GM19438 (cell line): Measurements from ENCODE around the gene RNF41.

Experiments used
- ATAC-seq: cut with Tn5 transposase; IDR thresholded peaks from one replicate; pipeline ENCODE4 v1.9.1; 2021; ENCODE audit warnings: low read depth; ENCODE audit not compliant: unreplicated experiment

Gene RNF41

DNA sequence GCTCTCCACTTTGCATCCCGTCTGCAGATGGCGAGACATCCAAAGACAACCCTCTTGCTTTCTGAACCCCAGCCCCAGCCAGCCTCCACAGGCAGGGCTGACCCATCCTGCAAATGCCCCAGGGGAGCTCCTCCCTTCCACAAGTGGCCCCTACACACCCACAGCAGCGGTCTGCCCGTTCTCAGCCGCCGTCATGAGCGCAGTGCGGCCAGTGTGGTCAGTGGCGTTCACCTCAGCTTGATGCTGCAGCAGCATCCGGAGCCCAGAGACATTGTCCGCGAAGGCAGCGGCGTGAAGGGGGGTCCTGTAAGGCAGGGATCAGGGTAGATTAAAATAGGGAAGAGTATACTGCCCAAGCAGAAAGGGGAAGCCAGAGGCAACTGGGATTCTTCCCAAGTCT, 22.8 kb upstream of the RNF41 start:
- no peak for ATAC-seq

DNA sequence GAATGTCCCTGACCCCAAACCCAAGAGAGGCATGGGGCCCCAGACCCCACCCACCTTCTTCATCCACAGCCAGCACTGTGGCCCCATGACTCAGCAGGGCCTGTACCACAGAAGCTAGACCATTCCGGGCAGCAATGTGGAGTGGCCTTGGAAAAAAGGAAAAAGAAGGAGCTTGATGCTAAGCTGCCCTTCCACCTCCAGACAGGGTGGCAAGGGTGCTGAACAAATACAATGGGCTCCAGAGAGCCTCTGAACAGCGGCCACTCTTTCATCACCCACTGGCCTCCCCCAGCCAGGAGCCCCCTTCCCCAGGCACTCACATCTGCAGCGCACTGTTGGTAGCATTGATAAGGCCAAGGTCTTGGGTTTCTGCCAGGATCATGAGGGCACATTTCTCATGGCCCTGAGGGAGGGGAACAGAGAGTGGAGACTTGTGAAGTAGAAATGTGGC, 22.0 kb upstream of the RNF41 start:
- ATAC-seq, result no peak

DNA sequence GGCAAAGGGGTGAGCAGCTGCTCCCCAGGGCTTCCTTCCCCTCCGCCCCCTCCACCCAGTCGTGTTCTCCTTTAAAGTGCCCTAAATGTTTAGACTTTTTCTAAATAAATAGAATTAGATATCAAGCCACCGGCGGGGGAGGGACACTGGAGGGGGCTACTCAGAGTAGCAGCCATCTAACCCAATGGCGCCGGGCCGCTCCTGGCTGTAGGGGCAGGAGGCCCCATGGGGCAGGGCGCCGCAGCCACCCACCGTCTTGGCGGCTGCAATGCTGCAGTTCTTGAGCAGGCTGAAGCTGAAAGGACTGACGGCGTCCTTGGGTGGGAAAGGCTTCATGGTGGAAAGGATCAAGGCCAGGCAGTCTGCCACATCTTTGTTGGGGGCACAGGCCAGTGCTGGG, 21.3 kb upstream of the RNF41 start:
- no peak for ATAC-seq

DNA sequence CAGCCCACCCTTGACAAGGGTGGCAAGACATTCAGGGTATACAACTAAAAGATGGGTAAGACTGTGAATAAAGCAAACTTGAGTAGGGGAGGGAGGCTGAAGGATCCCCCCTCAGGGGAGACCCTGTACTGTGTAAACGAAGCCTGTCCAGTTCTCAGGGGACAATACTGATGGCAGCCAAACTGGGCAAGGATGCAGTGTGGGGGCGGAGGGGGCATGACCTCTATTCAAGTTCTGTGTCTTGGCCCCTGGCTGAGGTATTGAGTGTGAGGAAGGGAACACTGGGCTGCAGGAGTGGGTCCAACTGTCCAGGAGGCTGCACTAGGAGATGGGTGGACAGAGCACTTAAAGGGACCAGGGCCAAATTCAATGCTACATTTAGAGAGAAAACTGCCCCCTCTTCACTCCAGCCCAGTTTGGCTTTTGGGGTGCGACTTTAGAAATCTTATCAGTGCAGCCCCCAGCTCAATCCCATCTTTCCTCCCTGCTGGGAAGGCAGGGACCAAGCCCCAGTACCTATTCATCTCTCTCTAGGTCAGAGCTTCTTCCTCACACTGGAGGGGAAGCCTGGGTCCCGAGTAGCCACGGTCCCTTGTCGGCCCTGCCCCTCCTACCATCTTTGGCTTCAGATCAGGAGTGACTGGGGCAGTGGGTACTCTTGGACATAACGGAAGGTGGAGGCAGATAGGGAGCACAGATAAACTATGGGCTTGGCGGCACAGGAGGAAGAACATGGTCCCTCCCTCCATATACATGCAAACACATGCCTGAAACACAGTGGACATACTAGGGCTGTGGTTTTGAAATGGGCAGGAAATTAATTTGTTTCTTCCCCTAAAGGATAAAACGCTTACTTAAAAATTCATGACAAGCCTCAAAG, 19.9 kb upstream of the RNF41 start:
- no peak for ATAC-seq

DNA sequence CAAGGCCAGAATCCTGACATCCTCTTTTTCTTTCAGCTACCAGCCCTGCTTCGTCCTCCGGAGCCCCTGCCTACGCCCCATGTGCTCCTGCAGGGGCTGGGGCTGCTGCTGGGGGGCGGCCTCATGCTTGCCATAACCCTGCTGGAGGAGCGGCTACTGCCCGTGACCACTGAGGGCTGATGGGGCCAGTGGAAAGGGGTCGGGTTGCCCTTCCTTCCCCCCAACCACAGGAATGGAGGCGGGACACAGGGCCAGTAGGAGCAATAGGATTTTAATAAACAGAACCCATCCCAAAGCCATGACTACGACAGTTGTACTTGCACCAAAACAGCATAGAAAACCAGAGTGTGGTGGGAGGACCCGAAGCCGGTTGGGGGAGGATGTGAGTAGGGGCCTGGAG, 15.8 kb upstream of the RNF41 start:
- no peak for ATAC-seq

DNA sequence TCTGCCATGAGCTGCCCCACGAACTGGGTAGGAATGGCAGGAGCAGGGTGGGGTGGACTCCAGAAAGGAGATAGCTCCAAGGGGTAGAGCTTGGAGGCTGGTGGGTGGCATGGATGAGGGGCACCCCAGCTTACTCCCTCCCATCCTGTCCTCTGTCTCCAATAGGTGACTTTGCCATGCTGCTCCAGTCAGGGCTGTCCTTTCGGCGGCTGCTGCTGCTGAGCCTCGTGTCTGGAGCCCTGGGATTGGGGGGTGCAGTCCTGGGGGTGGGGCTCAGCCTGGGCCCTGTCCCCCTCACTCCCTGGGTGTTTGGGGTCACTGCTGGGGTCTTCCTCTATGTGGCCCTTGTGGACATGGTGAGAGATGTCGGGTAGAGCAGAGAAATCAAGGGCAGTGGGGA, 15.3 kb upstream of the RNF41 start:
- ATAC-seq, result no peak

DNA sequence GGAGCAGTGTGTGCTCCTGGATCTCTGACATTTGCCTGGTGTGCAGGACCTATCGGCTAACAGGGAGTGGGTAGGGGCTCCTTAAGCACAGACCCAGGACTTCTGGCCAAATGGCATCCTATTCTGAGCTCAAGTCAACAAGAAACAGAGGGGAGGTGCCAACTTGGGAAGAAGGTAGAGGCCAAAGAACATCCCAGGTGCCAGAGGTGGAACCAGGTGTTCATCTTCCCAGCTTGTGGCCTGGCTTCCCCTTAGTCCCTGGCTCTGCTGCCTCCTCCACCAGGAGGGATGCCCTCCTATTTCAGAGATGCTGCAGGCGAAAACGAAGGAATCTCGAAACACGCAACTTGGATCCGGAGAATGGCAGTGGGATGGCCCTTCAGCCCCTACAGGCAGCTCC, 14.4 kb upstream of the RNF41 start:
- no peak for ATAC-seq

DNA sequence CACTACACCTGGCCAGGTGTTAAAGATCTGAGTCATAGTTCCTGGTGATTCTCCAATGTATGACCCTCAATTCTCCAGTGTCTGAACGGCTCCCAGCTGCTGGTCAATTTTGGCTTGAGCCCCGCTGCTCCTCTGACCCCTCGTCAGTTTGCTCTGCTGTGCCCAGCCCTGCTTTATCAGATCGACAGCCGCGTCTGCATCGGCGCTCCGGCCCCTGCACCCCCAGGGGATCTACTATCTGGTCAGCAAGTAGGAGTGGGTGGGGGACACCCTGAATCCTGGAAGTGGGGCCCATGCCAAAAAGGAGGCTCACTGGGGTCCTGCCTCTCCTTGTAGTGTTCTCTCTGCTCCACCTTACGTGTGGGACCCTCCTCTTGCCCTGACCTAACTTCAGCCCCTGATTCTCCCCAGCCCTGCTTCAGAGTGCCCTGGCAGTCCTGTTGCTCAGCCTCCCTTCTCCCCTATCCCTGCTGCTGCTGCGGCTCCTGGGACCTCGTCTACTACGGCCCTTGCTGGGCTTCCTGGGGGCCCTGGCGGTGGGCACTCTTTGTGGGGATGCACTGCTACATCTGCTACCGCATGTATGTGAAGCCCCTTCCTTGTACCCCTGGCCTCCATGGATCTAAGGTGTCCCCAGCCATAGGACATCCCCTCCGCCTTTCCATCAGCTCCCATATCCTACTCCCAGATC, 13.2 kb upstream of the RNF41 start:
- no peak for ATAC-seq

DNA sequence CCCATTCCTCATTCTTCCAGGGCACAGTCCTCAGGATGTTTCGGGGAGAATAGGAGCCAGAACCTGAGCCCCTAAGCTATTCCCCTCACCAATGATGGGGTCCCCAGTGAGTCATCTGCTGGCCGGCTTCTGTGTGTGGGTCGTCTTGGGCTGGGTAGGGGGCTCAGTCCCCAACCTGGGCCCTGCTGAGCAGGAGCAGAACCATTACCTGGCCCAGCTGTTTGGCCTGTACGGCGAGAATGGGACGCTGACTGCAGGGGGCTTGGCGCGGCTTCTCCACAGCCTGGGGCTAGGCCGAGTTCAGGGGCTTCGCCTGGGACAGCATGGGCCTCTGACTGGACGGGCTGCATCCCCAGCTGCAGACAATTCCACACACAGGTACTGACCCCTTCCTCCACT, 9.5 kb upstream of the RNF41 start:
- ATAC-seq, result no peak

DNA sequence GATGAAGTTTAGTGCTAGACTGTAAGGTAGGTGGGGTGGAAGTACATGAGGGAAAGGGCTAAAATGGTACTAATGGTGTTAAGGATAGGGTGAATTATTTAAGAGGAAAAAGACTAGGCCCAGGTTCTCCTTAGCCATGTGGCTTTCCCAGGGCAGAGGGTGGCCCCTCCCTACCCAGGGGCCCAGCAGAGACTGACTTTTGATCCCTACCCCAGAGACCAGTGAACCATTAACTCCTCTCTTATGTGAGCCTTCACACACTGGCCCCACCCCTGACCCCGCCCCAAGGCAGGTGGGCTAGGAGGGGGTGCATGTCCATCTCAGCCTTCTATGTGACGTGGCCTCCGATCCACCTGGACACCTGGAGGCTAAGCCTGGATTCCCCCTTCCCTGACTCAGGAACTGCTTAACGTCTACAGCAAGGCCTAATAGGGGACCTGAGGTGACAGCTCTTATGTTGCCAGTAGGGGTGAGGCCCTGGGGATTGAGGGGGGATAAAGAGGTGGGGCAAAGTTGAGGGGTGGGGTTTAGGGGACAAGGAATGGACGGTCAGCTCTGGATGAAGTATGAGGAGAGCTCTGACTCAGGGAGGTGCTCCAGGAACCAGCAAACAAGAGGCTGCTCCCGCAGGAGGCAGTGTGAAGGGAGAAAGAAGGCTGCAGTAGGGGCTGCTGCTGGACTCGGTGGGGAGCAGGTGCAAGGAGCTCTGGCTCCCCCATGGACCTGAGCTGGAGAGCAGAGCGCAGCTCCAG, 8.9 kb upstream of the RNF41 start:
- ATAC-seq, result no peak

DNA sequence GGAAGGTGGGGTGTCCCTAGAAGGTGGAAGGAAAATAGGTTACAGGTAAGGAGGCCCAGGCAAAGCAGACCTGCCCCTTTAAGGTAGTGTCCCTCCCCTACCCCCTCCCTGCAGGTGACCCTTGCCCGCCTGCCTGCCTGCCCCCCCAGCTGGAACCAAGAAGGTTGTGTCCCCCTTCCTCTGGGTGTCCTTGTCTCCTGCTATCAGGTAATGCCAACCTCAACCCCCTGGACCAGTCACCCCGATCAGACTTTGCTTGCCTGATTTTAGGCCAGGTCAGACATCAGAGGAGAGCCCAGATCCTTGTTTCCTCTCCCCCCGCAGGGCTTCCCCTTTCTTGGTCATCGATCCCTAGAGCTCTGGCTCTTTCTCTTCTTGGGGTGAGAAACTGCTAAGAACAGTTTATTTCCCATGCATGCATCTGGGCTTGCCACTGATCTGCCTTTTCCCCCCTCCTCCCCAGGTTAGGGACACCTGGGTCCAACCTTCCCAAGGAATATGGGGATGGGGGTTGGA, 8.3 kb upstream of the RNF41 start, which contains the start of gene SLC39A5:
Gene SLC39A5, plus strand, starts transcription at position 136 of the 516 bp plus-strand sequence. CDS start 1,224 bp downstream, outside the sequence.
- ATAC-seq, result no peak

DNA sequence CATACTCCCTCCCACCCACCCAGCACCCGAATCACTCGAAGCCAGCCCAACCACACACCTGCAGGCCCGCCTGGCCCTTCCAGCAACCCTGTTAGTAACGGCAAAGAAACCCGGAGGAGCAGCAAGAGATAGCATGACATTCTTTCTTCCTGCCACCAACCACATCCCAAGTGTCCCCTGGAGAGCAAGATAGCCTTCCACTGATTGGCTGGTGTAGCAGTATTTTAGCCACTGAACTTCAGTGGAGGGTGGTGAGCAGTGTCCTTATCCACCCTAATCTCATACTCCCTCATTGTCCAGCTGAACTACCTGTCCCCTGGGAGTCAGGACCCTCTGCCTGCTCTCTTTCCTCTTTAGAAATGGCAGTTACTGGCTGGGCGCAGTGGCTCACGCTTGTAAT, 7.4 kb upstream of the RNF41 start:
- ATAC-seq, result no peak

DNA sequence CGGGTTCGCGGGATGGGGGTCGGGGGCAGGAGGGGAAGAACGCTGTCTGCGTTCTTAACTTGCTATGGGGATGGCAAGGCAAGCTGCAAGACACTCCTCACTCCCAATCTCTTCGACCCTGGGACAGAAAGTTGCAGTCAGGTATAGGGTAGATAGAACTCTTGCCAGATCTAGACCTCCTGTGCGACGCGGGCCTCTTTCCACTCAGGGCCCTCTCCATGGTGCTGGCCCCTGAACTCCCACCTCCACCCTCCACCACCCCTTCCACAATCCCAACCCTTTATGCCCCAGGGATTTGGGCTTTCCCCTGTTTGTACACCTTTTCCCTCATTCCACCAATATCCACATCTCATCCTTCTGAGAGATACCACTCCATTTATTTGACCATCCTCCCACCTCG, 3.2 kb upstream of the RNF41 start:
- no peak for ATAC-seq

DNA sequence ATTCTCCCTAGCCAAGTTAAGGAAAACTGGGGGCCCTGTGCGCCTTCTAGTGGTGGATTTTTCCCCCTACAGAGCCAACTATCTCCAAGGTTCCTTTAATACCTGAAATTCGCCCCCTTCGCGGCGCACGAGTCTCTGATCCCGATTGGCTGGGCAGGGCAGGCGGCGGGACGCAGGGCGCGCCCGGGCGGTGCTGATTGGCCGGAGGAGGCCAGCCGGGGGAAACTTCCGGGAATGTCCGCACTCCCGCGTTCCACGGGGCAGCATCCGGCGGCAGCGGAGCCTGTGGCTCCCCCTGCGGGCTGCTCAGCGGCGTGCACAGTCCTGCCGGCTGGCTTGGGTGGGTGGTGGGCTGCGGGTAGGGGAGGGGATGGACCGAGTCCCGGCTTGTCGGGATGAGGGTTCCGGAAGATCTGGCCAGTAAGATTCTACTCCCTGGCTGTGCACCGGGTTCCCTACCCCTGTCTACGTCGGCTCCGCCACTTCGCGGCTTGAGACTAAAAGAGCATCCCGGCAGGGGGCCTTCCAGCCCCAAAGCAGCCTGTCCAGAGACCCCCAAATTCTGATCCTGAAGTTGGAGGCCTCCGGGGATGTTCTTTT, 2.5 kb upstream of the RNF41 start, which contains the start of gene NABP2:
Gene NABP2, plus strand, starts transcription at position 241 of the 600 bp plus-strand sequence. CDS start 515 bp downstream, outside the sequence.
- ATAC-seq, result peak; percentile 70

DNA sequence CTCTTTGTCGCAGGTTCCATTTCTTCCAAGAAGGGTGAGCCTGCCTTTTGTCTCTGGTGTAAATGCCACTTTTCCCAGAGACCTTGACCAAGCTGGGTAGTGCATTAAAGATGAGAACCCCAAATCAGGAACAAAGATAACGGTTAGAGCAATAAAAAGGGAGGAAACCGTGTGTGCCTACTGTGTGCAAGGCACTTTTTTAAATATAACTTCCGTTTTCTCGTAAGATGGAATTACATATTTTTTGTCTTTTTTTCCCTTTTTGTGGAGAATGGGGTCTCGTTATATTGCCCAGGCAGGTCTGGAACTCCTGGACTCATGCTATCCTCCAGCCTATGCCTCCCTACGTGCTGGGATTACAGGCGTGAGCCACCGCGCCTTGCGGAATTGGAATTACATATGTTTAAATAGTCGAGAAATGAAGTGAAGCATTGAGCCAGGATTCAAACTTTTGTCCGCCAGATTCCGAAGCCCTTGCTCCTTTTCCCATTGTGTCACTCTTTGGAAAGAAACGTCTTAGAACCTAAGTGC, 1.9 kb upstream of the RNF41 start:
- peak; percentile 2 for ATAC-seq

DNA sequence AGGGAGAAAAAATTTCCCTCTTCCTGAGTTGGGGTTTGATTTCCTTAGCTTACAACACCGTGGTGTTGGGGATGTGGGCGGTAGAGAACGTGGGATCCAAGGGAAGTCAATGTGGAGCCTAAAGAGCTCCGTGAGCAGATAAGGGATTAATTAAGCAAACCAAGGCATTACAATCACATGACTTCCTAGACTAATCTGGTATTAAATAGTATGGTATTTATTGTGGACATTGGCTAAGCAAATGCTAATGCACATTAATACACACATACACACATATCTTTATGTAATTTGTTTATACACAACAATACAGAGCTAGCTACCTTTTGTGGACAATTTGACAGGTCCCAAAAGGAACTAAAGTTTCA, 791 bp upstream of the RNF41 start:
- ATAC-seq, result no peak

DNA sequence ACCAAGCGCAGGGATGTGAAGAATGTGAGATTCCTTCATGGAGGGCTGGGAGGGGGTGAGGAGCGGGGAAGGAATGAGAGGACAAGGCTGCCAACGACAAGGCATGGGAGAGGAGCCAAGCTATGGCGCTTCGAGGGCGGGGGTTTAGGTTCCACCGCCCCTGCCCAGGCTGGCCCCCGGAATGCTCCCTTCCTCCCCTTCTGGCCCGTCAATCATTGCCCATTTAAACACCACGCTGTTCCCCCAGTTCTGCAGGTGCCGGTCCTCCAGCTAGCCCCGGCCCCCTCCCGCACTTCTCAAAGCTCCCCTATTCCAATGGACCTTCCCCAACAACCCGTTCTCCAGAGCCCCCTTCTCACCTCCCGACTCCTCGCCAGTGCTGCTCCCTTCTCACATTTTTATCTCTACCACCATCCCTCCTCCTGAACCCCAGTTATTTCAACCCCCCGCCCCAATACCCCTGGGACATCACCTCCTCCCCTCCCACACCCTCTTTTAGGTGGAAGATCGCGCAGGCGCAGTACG, 428 bp downstream of the RNF41 start:
- ATAC-seq, result peak; percentile 8

DNA sequence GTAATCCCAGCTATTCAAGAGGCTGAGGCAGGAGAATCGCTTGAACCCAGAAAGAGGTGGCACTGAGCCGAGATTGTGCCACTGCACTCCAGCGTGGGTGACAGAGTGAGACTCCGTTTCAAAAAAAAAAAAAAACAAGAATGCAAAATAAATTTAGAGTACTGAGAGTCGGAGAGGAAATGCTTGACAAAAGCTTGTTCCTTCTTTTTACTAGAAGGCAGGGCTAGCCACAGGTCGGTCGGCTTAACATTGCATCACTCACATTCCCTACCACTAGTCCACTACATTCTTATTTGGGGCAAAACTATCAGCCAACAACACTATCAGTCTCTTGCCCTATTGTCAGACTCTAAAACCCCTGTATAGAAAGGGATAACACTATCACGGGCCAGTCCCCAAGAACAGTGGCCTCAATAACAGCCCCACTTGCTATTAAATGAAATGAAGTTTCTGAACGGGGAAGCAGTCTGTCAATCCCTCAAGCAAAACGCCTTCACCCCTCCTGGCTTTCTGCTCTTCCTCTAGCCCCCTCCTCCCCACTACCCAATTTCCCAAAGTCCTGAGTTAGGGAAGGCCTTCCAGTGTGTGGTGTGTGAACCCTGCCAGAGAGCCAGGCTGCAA, 1.0 kb downstream of the RNF41 start:
- ATAC-seq, result no peak

DNA sequence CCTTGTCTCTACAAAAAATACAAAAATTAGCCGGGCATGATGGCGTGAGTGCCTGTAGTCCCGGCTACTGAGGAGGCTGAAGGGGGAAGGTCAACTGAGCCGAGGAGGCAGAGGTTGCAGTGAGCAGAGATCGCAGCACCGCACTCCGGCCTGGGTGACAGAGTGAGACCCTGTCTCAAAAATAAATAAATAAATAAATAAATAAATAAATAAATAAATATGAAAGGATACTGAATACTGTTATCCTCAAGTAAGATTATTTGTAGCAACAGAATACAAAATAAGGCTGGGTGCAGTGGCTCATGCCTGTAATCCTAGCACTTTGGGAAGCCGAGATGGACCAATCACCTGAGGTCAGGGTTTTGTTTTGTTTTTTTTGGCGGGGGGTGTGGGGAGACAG, 1.9 kb downstream of the RNF41 start:
- no peak for ATAC-seq

DNA sequence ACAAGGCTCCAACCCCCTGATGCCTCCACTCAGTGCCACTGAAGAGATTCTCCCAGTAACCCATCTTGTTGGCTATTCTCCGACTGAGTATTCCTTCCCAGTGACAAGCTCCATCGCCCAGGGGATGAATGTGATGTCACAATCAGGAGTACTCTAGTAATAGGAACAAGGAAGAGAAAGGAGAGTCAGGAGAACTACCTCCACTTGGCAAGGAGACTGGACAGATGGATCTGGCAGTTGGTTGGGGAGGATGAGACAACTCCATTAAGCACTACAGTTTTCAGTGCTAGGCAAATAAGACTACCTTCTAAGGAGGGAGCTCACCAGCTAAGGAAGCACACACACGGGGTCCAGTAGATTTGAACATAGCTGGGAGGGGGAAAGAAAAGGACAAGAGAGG, 5.3 kb downstream of the RNF41 start:
- no peak for ATAC-seq
